ENCODE measurements around the gene POTEI.
"Not testable (repeated sequence)": the region's sequence is repeated elsewhere in the genome, so short reads cannot be mapped to it uniquely, and the experiment has no call there.

GRCh38 chr2:130509228-130509627 is at the start of gene POTEI:
- TF ChIP-seq, protein P1, sequence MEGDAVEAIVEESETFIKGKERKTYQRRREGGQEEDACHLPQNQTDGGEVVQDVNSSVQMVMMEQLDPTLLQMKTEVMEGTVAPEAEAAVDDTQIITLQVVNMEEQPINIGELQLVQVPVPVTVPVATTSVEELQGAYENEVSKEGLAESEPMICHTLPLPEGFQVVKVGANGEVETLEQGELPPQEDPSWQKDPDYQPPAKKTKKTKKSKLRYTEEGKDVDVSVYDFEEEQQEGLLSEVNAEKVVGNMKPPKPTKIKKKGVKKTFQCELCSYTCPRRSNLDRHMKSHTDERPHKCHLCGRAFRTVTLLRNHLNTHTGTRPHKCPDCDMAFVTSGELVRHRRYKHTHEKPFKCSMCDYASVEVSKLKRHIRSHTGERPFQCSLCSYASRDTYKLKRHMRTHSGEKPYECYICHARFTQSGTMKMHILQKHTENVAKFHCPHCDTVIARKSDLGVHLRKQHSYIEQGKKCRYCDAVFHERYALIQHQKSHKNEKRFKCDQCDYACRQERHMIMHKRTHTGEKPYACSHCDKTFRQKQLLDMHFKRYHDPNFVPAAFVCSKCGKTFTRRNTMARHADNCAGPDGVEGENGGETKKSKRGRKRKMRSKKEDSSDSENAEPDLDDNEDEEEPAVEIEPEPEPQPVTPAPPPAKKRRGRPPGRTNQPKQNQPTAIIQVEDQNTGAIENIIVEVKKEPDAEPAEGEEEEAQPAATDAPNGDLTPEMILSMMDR (IDR thresholded peaks at IDR 0.05), result not testable (repeated sequence)
- TF ChIP-seq EZH2 (IDR thresholded peaks at IDR 0.05; ENCODE audit: borderline replicate concordance, insufficient read depth, low read depth, low read length, poor library complexity, severe bottlenecking), result not testable (repeated sequence)
